HCT116 (cell line): ENCODE data around the gene CCER1. TPM values are rescaled to one million over a fixed set of nuclear protein-coding genes. Genes with fewer than 3 reads are reported as not detected.

Source experiments
- ATAC-seq: fragments of 200-7000 bp; cut with Tn5 transposase; 2 replicates; pipeline ENCODE4 v1.9.1; 2020; ENCODE audit warnings: mild to moderate bottlenecking, moderate library complexity
- BruUV-seq: library from RNA; stranded (reverse); fragments of 400-500 nt; replicated peaks from 2 replicates; lab custom pipeline; 2021; lab: Mats Ljungman, UMichigan
- CTCF ChIA-PET: fragments of 300-600 bp; sonication (Branson Sonifier 250); formaldehyde crosslinking; loops from one replicate; lab custom pipeline; 2021; ENCODE audit warnings: antibody characterized with exemption; lab: Charles Lee
- POLR2A ChIA-PET: fragments of 300-600, 350-600 bp; sonication (Branson Sonifier 250); formaldehyde crosslinking; loops from one replicate; lab custom pipeline; 2021; ENCODE audit warnings: antibody characterized with exemption; lab: Charles Lee
- RAD21 ChIA-PET, 2 experiments: fragments of 300-600 bp; sonication (Branson Sonifier 250); formaldehyde crosslinking; loops; one replicate each; lab custom pipeline; 2023; ENCODE audit warnings: low total read pairs in 2 of 2; ENCODE audit not compliant: uncharacterized antibody in 2 of 2, unreplicated experiment in 2 of 2, low non-redundant PET in 1 of 2; lab: Charles Lee
- DNase-seq: peaks from one replicate; pipeline ENCODE4 v3.0.0-alpha.2; 2010; ENCODE audit warnings: low read depth, low spot score
- H2AFZ ChIP-seq: fragments of 200-600 bp; shearing (Covaris generic), sonication (generic); 2 replicates; pipeline ENCODE4 v1.6.1; 2017; ENCODE audit warnings: low read depth, mixed run types, mixed read lengths, antibody characterized with exemption, low read length; ENCODE audit not compliant: poor library complexity, severe bottlenecking
- H3K27ac ChIP-seq: 2 replicates; pipeline ENCODE4 v1.5.1; 2012; ENCODE audit warnings: low read depth, low read length
- H3K27me3 ChIP-seq: fragments of 200-600 bp; sonication (generic); 2 replicates; pipeline ENCODE4 v1.6.1; 2016; ENCODE audit warnings: mixed run types, low read length, mixed read lengths; ENCODE audit not compliant: insufficient read depth
- H3K36me3 ChIP-seq, 2 experiments: fragments of 200-500 bp in 1 of 2; fragments of 200-600 bp in 1 of 2; sonication (Bioruptor generic) in 1 of 2; sonication (generic) in 1 of 2; 2 replicates each; pipeline versions ENCODE4 v1.5.1 to v1.6.1; 2014 to 2016; ENCODE audit warnings: low read length in 2 of 2, inconsistent platforms in 1 of 2, mixed read lengths in 1 of 2, mixed run types in 1 of 2; ENCODE audit not compliant: insufficient read depth in 2 of 2, control insufficient read depth in 1 of 2
- H3K4me1 ChIP-seq, 2 experiments: fragments of 200-600 bp in 1 of 2; sonication (generic) in 1 of 2; 2 replicates each; pipeline versions ENCODE4 v1.5.1 to v1.6.1; 2012 to 2017; ENCODE audit warnings: low read length in 2 of 2, inconsistent platforms in 1 of 2, mild to moderate bottlenecking in 1 of 2, mixed read lengths in 1 of 2, mixed run types in 1 of 2, moderate library complexity in 1 of 2; ENCODE audit not compliant: insufficient read depth in 2 of 2, control insufficient read depth in 1 of 2
- H3K4me2 ChIP-seq: fragments of 200-600 bp; sonication (generic); 2 replicates; pipeline ENCODE4 v1.6.1; 2017; ENCODE audit warnings: mixed run types, low read length, mixed read lengths
- H3K4me3 ChIP-seq, 2 experiments: fragments of 200-600 bp in 1 of 2; sonication (generic) in 1 of 2; replicated peaks in 1 of 2; 2 replicates each; pipeline ENCODE4 v1.5.1; 2011 to 2016; ENCODE audit warnings: low read length in 2 of 2, control low read depth in 1 of 2, low read depth in 1 of 2, mild to moderate bottlenecking in 1 of 2, mixed read lengths in 1 of 2, mixed run types in 1 of 2
- H3K79me2 ChIP-seq: fragments of 200-600 bp; sonication (generic); 2 replicates; pipeline ENCODE4 v1.6.1; 2017; ENCODE audit warnings: mild to moderate bottlenecking, mixed run types, low read length, moderate library complexity, mixed read lengths; ENCODE audit not compliant: insufficient read depth
- H3K9ac ChIP-seq: fragments of 200-600 bp; sonication (generic); 2 replicates; pipeline ENCODE4 v1.6.1; 2016; ENCODE audit warnings: low read length, mixed read lengths
- H3K9me2 ChIP-seq: fragments of 200-600 bp; sonication (generic), shearing (Covaris generic); 2 replicates; pipeline ENCODE4 v1.6.1; 2017; ENCODE audit warnings: mixed run types, mild to moderate bottlenecking, moderate library complexity; ENCODE audit not compliant: insufficient read depth
- H3K9me3 ChIP-seq, 2 experiments: fragments of 200-500 bp in 1 of 2; fragments of 200-600 bp in 1 of 2; sonication (Bioruptor generic) in 1 of 2; sonication (generic) in 1 of 2; 2 replicates each; pipeline ENCODE4 v1.6.1; 2014 to 2017; ENCODE audit warnings: low read length in 2 of 2, mixed read lengths in 2 of 2, inconsistent platforms in 1 of 2, low read depth in 1 of 2, mild to moderate bottlenecking in 1 of 2, mixed run types in 1 of 2, moderate library complexity in 1 of 2; ENCODE audit not compliant: control insufficient read depth in 1 of 2, insufficient read depth in 1 of 2
- H4K20me1 ChIP-seq: fragments of 200-600 bp; sonication (generic), shearing (Covaris generic); 2 replicates; pipeline ENCODE4 v1.6.1; 2017; ENCODE audit warnings: mixed run types, mild to moderate bottlenecking, moderate library complexity; ENCODE audit not compliant: insufficient read depth
- CEBPB ChIP-seq: IDR thresholded peaks from 2 replicates; pipeline ENCODE4 v1.6.1; 2012; ENCODE audit warnings: low read depth
- EZH2 ChIP-seq: fragments of 200-600 bp; sonication (generic); IDR thresholded peaks from 2 replicates; pipeline ENCODE4 v1.6.1; 2017; ENCODE audit warnings: antibody characterized with exemption, mixed run types
- FOSL1 ChIP-seq: IDR thresholded peaks from 2 replicates; pipeline ENCODE4 v1.6.1; 2012; ENCODE audit warnings: low read depth
- RAD21 ChIP-seq: IDR thresholded peaks from 2 replicates; pipeline ENCODE4 v1.6.1; 2012; ENCODE audit warnings: low read depth, mild to moderate bottlenecking
- SIN3A ChIP-seq: IDR thresholded peaks from 2 replicates; pipeline ENCODE4 v1.6.1; 2012; ENCODE audit warnings: low read depth
- SRF ChIP-seq: IDR thresholded peaks from 2 replicates; pipeline ENCODE4 v1.6.1; 2012; ENCODE audit warnings: low read depth
- ZNF274 ChIP-seq: fragments of 200-500 bp; sonication (Bioruptor generic); IDR thresholded peaks from 2 replicates; pipeline ENCODE4 v1.6.1; 2014; ENCODE audit warnings: mild to moderate bottlenecking, low read depth, low read length, inconsistent platforms
- intact Hi-C: fragments of 100-400 bp; cut with micrococcal nuclease; formaldehyde crosslinking; loops from 2 replicates; pipeline ENCODE4 v1.10.0; 2022
- total RNA-seq: library from RNA; stranded (reverse); gene quantifications from one replicate; pipeline ENCODE4 v1.2.1, GENCODE V29; 2021; ENCODE audit not compliant: unreplicated experiment
- TF ChIP-seq, protein P1 (sequence below), 3 experiments: fragments of 200-600 bp in 1 of 3; sonication (generic) in 1 of 3; IDR thresholded peaks in 2 of 3; conservative IDR thresholded peaks in 1 of 3; 2 replicates each; pipeline ENCODE4 v1.5.1; 2012 to 2017; ENCODE audit warnings: low read depth in 2 of 3, low read length in 2 of 3, antibody characterized with exemption in 1 of 3, borderline replicate concordance in 1 of 3, control low read depth in 1 of 3, mild to moderate bottlenecking in 1 of 3, mixed read lengths in 1 of 3, mixed run types in 1 of 3, moderate library complexity in 1 of 3; ENCODE audit not compliant: insufficient read depth in 1 of 3

CCER1 gene
- total RNA-seq, 1 experiment from 2014 or later = not detected

DNA sequence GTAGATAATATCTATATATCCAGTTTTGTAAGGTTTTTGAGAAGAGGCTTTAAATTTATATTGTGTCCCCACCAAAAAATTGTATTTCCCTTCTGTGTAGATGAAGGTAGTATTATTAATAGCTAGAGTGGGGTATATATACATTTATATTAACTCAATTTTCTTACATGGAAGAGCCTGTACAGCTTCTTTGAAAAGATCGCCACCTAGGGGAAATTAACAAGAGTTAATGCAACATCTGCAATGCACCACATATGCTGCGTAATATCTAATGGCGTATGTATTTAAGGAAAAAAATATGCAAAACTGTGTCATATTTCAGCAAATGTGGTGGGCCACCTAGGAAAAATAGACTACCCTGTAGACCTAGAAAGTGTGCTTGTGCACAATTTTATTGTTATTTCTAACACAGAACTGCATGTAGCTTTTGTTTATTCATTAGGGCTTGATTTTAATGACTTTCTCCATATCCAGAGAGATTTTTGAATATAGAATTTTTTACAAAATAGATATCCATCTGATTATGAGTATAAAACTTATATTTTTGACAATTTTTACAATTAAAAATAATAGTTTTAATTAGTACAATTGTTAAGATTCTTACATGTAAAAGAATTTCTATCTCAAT is 14.0 kb downstream of the CCER1 start:
- no peaks in the 10 kb centered on the region for H3K36me3 ChIP-seq
- H2AFZ ChIP-seq = peak overlapping the region; percentile 90
- TF ChIP-seq RAD21 (peak; percentile 78), CEBPB (peak; percentile 32; the same call in 1 of the 2 replicates), SRF (no peak)
- TF ChIP-seq, protein P1, sequence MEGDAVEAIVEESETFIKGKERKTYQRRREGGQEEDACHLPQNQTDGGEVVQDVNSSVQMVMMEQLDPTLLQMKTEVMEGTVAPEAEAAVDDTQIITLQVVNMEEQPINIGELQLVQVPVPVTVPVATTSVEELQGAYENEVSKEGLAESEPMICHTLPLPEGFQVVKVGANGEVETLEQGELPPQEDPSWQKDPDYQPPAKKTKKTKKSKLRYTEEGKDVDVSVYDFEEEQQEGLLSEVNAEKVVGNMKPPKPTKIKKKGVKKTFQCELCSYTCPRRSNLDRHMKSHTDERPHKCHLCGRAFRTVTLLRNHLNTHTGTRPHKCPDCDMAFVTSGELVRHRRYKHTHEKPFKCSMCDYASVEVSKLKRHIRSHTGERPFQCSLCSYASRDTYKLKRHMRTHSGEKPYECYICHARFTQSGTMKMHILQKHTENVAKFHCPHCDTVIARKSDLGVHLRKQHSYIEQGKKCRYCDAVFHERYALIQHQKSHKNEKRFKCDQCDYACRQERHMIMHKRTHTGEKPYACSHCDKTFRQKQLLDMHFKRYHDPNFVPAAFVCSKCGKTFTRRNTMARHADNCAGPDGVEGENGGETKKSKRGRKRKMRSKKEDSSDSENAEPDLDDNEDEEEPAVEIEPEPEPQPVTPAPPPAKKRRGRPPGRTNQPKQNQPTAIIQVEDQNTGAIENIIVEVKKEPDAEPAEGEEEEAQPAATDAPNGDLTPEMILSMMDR (IDR thresholded peaks at IDR 0.05 in 2 of 3, conservative IDR thresholded peaks at IDR 0.05 in 1 of 3; ENCODE audit: borderline replicate concordance in 1 of 3, insufficient read depth in 1 of 3, low read depth in 2 of 3, low read length in 2 of 3) = peak; percentile 42 to 72 (median 63); a peak in 5 of 6 replicates
- no peak overlapping the region for H3K27ac ChIP-seq
- peaks cover 0 to 12% of the 10 kb centered on the region in 2 experiments; a peak in 3 of 4 replicates for H3K4me1 ChIP-seq
- no peaks in the 10 kb centered on the region for H3K9me2 ChIP-seq
- intact Hi-C loops = loop anchor here (1.0 to 10.0 kb wide), 2 partner anchors 1398 to 1466 kb away; no protein-coding TSS in a partner anchor
- H3K9ac ChIP-seq = no peak overlapping the region
- H3K9me3 ChIP-seq = no peaks in the 10 kb centered on the region
- DNase-seq (peak; percentile 55), ATAC-seq (peak; percentile 94)
- H3K27me3 ChIP-seq = no peaks in the 10 kb centered on the region
- no peak overlapping the region for H3K4me3 ChIP-seq
- H3K4me2 ChIP-seq = peak overlapping the region; percentile 33; the same call in 1 of the 2 replicates
- no peaks in the 10 kb centered on the region for H3K79me2 ChIP-seq
- POLR2A ChIA-PET = no interaction called here
- CTCF ChIA-PET = interaction anchor here (0.6 to 1.8 kb wide), 9 partner anchors 10 to 911 kb away, joined by 3 to 5 read pairs (median 3); no protein-coding TSS in a partner anchor
- no TSS peak for BruUV-seq
- RAD21 ChIA-PET = no interaction called here
- no peaks in the 10 kb centered on the region for H4K20me1 ChIP-seq

DNA sequence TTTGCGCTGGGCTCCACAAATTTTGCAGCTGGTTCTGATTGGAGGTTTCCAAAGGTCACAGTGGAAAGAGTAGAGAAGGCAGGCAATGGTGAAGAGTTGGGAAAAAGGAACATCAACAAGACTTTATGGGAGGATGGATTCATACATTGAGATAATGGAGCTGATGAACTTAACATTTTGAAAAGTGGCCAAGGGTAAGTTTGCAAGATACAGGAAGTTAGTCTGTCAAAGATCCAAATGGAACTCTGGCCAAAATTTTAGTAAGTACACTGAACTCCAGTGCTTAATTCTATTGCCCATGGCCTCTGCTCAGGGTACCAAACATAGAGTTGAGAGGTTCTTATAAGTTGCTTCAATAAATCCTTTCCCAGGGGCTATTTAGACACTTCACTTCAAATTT is 15.6 kb downstream of the CCER1 start:
- Histone ChIP-seq H3K9me2 (no peaks in the 10 kb centered on the region), H2AFZ (no peak overlapping the region), H3K27me3 (no peaks in the 10 kb centered on the region), H3K4me1 (peaks cover 0 to 12% of the 10 kb centered on the region in 2 experiments; a peak in 3 of 4 replicates), H3K79me2 (no peaks in the 10 kb centered on the region), H3K36me3 (no peaks in the 10 kb centered on the region), H4K20me1 (no peaks in the 10 kb centered on the region), H3K9ac (no peak overlapping the region), H3K9me3 (no peaks in the 10 kb centered on the region), H3K27ac (no peak overlapping the region), H3K4me2 (no peak overlapping the region), H3K4me3 (no peak overlapping the region)
- DNase-seq (no peak), ATAC-seq (no peak)
- intact Hi-C loops = no loop called here
- BruUV-seq = no TSS peak
- POLR2A ChIA-PET = no interaction called here
- TF ChIP-seq EZH2 (no peak), SIN3A (no peak), RAD21 (no peak), FOSL1 (no peak), ZNF274 (no peak)
- CTCF ChIA-PET = interaction anchor here (1.4 kb wide), 1 partner anchor 30 kb away, joined by 3 read pairs; no protein-coding TSS in a partner anchor
- RAD21 ChIA-PET = no interaction called here
